HG03571 (cell line): ENCODE results near the gene ACOT9.
"Not testable (repeated sequence)": the region's sequence is repeated elsewhere in the genome, so short reads cannot be mapped to it uniquely, and the experiment has no call there.

Source experiments
- ATAC-seq: cut with Tn5 transposase; IDR thresholded peaks from one replicate; pipeline ENCODE4 v1.9.1; 2021; ENCODE audit not compliant: unreplicated experiment

ACOT9 gene

DNA sequence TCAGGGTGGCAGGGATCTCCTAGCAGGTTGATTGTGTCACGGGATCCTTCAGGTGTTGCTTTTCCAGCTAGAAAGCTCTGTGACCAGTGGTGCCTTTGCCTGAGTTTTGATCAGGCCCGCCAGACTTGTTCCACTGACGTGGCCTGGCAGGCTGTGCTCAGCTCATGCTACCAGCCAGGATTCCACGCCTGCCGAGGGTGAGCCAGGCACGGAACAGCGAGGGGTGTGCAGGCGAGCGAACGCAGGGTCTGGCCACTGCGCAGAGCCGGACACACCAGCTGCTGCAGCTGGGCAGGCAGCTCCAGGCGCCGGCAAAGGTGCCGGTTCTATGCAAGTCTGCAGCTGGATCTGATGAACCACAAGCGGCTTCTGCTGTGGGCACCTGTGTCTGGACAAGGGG is 22.8 kb upstream of the ACOT9 start:
- ATAC-seq, result no peak

DNA sequence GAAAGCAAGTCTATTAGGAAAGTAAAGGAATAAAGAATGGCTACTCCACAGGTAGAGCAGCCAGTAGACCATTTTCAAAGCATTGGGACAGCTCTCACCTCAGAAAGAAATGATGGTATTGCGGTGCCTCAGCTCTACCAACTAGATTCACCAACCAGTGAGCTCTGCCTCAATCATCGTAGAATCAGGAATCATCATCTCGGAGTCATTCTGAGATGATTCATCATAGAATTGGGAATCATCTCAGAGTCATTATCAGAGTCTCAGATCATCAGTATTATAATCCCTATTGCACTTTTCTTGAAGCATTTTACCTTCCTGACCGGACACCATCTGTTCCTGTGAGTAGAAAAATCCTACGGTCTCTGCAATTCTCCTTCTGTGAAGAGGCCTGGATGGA is 22.4 kb upstream of the ACOT9 start:
- ATAC-seq, result no peak

DNA sequence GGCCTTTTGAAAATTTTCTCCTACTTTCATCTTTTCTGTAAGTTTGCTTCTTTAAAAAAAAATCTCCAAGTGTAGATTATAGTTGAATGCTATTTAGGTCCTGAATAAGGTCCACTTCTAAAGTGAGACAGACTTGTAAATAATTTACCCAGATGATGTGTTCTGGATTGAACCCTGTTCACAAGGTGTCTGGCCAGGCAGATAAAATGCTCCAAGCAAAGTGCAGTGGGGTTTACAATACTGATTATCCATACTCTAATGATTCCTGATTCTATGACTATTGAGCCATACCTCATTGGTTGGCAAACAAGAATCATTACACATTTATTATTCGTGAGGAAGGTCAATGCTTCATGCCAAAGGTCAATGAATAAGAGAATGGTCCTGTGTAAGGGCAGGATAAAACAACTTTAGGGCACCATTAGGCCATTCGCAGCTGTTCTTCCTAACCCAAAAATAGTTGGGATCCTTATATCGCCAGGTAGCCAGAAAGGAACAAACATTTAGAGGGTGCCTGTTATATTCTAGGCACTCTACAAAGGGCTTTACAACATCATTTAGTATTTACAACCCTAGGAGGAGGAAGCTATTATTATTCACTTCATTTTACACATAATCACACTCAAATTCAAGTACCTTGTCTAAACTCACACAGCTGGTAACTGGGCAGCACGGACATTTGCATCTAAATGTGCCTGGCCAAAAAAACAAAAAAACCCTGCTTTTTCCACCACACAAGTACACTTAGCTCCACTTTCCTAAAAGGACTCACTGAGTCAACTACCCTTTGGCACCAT is 21.3 kb upstream of the ACOT9 start:
- no peak for ATAC-seq

- ATAC-seq, result no peak
Observed at GRCh38 chrX:23759821-23760220, 16.7 kb upstream of the ACOT9 start.

DNA sequence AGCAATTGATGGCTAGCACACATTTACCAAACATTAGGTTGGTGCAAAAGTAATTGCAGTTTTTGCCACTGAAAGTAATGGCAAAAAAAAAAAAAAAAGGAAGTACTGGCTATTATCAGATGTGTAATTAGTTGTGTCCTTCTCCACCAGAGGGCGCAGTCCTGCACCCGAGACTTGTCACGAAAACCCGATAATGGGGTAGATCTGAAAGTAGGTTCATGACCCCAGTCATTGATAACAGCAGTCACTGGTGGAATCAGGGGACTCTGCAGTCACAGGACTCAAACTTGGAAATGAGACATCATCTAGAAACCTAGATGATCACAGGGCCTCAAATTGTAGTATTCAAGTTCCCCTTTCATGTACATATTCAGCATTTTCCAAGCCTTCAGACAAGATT is 13.1 kb upstream of the ACOT9 start:
- no peak for ATAC-seq

DNA sequence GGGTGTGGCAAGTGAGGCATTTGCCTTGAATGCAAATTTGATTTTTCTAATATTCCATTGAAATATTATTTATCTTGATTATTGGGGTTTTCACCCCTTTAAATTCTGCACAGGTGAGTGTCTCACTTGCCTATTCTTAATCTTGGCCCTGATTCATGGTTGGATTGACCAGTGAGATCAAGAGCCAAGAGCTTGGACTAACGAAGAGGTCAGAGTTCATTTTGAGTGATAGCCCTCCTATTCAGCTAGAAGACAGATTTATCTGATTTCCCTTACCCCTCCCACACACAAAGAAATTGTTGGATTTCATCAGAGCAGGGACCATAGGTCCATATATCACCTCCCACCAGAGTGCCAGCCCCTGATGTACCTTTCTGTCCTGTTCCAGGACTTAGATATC is 11.6 kb upstream of the ACOT9 start:
- no peak for ATAC-seq

DNA sequence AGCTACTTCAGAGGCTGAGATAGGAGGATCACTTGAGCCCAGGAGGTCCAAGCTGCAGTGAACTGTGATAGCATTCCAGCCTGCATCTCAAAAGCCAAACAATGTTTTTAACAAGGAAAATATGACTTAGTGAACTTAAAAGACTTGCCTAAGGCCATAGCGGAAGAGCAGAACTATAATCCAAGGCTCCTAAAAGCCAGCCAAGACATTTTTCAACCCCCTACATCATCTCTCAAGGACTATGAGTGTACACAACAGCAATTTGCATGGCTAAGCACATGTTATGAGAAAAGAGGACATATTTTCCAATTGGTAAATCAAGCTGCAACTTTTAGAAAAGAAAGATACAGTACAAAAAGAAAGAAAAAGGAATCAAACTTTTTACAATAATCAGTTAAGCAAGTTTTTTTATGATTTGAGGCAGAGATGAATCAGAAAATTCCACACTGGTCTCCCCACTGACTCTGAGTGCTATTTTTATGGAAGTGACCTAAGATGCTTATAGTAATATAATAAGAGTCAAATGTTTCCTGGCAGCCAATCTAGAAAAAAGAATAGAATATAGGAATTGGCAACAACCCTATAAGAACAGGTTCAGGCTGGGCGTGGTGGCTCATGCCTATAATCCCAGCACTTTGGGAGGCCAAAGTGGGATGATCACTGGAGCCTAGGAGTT is 9.8 kb upstream of the ACOT9 start:
- no peak for ATAC-seq

GRCh38 chrX:23749576-23749975 is 6.5 kb upstream of the ACOT9 start:
- no peak for ATAC-seq

GRCh38 chrX:23749129-23749528 is 6.1 kb upstream of the ACOT9 start:
- ATAC-seq, result no peak

DNA sequence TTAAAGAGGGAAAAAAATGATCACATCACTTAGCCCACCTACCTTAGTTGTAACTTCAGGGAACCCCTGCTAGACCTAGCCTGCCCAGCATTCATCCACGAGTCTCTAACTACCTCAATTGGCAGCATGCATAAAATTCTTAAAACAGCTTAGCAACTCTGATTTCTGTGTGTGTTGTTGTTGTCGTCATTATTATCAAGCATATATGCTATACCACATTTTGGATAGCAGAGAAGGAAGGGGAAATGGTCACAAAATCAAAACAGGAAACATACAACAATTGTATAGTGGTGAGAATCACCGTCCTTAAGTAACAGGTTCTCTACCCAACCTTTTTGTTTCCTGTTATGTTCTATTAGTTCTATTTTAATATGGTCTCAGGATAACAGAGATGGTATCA is 2.7 kb upstream of the ACOT9 start:
- ATAC-seq, result no peak

DNA sequence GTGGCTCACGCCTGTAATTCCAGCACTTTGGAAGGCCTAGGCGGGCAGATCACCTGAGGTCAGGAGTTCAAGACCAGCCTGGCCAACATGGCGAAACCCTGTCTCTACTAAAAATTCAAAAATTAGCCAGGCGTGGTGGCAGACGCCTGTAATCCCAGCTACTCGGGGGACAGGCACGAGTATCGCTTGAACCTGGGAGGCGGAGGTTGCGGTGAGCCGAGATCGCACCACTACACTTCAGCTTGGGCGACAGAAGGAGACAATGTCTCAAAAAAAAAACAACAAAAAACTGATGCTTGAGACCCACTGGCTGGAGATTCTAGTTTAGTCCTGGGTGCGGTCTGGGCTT is 521 bp upstream of the ACOT9 start:
- not testable (repeated sequence) for ATAC-seq

- no peak for ATAC-seq
Observed at GRCh38 chrX:23742174-23742696, 841 bp downstream of the ACOT9 start.

DNA sequence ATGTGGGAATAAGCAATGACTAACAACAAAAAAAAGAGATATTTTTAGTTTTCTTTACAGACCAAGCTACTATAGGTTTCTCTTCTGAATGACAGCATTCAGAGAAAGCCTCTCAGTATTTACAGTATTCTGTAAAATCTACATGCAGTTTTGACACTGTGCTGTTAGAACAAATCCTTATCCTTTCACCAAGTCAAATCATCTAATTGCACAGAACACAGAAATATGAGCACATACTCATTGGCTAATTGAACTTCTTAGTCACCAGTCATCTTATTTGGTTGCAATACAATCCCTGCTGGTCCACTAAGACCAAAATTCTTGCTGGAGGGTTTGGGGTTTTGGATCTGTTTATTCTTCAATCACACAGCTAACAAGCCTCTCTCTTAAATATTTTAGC is 5.7 kb downstream of the ACOT9 start:
- no peak for ATAC-seq

GRCh38 chrX:23736030-23736429 is 7.0 kb downstream of the ACOT9 start:
- ATAC-seq, result no peak

DNA sequence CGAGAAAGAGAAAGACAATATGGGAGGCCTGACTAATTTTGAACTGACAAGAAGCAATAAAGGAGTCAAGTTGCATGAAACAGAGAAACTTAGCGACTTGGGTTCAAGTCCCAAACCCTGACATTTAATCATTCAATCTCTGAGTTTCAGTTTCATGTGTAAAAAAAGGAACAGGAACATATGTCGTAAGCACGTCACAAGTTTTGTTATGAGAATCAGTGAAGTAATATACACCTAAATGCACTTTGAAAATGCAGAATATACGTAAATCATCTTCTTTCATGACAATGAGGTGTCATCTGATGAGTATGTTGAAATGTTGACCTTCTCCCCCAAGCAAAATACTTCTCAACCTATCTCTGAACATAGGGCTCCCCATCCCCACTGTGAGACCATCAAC is 10.4 kb downstream of the ACOT9 start:
- peak; percentile 81 for ATAC-seq

DNA sequence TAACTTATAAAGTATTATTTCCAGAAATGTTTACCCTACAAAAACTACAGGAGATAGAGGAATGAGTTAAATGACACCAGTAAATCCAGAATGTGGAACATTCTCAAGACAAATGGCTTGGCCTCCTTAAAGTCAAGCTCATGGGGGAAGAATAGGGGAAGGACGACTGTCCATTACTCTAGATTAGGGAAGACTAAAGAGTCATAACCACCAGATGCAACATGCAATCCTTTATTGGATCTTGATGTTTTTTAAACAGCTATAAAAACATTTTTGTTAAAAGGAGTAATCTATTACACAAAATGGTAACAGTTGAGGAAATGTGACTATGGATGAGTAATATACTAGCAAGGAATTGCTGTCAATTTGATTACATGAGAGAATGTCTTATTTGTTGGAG is 11.1 kb downstream of the ACOT9 start:
- no peak for ATAC-seq

DNA sequence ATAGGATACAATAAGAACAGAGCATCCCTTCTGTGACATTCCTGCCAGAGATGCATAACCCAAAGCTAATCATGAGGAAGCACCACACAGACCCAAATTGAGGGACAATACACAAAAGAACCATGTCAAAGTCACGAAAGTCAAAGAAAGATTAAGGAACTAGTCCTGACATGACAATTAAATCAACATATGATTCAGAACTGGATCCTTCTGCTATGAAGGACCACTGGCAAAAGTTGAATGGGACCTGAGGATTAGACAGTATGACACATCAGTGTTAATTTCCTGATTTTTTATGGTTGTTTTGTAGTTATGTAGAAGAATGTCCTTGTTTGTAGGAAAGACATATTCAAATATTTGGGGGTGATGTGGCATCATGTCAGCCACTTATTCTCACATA is 13.9 kb downstream of the ACOT9 start:
- no peak for ATAC-seq

GRCh38 chrX:23727206-23727605 is 15.9 kb downstream of the ACOT9 start:
- no peak for ATAC-seq

DNA sequence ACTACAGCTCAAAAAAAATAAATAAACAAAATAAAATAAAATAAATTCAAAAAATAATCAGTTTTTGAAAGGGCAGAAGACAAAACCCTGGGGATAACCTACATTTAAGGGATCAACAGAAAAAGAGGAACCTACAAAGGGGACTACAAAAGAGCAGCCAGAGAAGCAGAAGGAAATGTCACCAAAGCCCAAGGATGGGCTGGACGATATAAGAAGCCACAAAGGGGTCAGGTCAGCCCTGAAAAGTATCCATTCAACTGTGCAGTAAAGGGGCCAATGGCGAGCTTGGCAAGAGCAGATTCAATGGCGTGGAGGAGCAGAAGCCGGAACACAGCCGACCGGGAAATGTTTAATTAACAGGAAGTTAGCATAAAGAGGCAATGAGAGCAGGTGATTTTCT is 16.9 kb downstream of the ACOT9 start:
- ATAC-seq, result no peak

- ATAC-seq, result no peak
Observed at GRCh38 chrX:23720117-23720677, 22.9 kb downstream of the ACOT9 start.

DNA sequence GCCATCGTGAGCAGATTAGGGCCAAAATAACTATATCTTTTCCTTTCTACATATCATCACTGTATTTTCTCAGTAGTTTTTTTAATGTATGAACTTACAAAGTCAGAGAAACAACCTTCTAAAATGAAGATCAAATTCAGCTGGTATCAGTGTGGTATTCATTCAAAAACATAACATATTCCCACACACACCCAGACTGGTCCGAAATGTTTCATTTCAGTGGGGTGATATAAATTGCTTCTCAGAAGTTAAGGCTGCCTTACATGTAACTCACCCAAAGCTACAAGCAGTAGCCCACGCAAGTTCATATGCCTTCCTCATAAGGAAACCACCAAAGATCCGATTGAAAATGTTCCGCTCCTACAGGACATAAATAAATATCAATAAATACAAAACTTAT is 37.8 kb downstream of the ACOT9 start:
- no peak for ATAC-seq

DNA sequence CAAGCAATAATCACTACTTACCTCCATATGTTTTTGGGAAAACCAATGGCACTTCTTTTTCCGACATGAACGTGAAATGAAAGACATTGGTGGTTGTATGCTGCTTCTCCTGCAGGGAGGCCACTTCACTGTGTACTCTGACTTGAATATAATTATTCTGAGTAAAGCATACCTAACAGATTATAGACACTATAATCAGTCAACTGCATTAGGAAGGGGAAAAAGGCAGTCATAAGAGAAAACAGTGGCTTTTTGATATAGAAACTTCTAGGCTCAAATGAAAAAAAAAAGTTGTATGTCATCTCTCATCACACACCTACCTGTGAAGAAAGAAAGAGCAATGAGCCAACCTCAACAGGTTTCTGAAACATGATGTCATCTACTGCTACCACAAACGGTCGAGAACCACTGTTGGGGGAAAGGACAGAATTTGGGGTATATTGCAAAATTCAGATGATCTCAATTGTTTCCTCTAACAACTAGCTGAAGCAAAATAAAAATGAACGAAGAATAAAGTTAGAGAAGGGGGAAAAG is 38.3 kb downstream of the ACOT9 start:
- no peak for ATAC-seq
